ENCODE measurements around the gene ST3GAL5. TPM values are rescaled to one million over a fixed set of nuclear protein-coding genes. Genes with fewer than 3 reads are reported as not detected.

The ST3GAL5 gene
- polyA plus RNA-seq, 1 of the 3 experiments (the other 2 are of a cell fraction): 37.6 TPM

- TF ChIP-seq TEAD4 (IDR thresholded peaks at IDR 0.05; ENCODE audit: borderline replicate concordance, insufficient read depth) (no peak; the same call in 1 of the 2 replicates), ZBTB33 (IDR thresholded peaks at IDR 0.05; ENCODE audit: borderline replicate concordance, low read depth) (no peak), CHD2 (IDR thresholded peaks at IDR 0.05; ENCODE audit: low read length, partially characterized antibody) (no peak), SMC3 (IDR thresholded peaks at IDR 0.05; ENCODE audit: low read depth, low read length) (peak; percentile 27; the same call in 1 of the 2 replicates), FOSL2 (IDR thresholded peaks at IDR 0.05; ENCODE audit: borderline replicate concordance, low read depth) (no peak), MEF2A (IDR thresholded peaks at IDR 0.05; ENCODE audit: borderline replicate concordance, low read depth) (no peak), MAX (IDR thresholded peaks at IDR 0.05; ENCODE audit: low read depth) (peak; percentile 22), EP300 (IDR thresholded peaks at IDR 0.05; ENCODE audit: borderline replicate concordance in 1 of 2, low read depth in 1 of 2, low read length in 1 of 2) (no peak), TCF12 (IDR thresholded peaks at IDR 0.05) (0 out of 2 replicates have a peak, but pooled peaks have one; percentile 24), MXI1 (IDR thresholded peaks at IDR 0.05; ENCODE audit: low read depth, low read length) (no peak), RCOR1 (IDR thresholded peaks at IDR 0.05; ENCODE audit: low read length) (no peak)
Observed at GRCh38 chr2:85888684-85889626, at the start of gene ST3GAL5 (continued).

DNA sequence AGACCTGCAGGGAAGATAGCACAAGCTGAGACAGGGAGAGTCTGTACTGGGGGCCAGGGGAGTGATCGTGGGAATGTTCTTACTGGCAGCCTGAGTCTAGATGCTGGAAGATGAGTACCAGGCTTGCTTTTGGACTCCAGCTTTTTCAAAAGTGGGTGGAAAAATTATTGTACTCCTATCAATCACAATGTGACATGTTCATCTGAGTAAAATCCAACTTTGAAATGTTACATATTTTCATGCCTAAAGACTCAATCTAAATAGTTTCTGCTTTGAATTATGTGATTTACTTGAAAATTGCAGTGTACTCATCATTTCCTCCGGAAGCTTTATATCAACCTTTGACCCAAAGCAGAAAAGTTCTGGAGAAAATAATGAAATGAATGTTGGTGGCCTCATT is 49.7 kb upstream of the ST3GAL5 start:
- Histone ChIP-seq H4K20me1 (ENCODE audit: insufficient read depth) (no peaks in the 10 kb centered on the region), H3K4me2 (no peak overlapping the region), H3K9me3 (no peaks in the 10 kb centered on the region), H2AFZ (ENCODE audit: low read depth) (no peak overlapping the region), H3K9ac (no peak overlapping the region), H3K27me3 (ENCODE audit: insufficient read depth) (no peaks in the 10 kb centered on the region), H3K4me3 (ENCODE audit: low read depth in 2 of 2, low read length in 1 of 2) (no peak overlapping the region), H3K36me3 (replicated peaks in 1 of 2; ENCODE audit: control insufficient read depth in 1 of 2, insufficient read depth in 2 of 2, low read length in 1 of 2) (no peaks in the 10 kb centered on the region), H3K4me1 (ENCODE audit: control insufficient read depth in 1 of 2, insufficient read depth in 2 of 2, low read depth in 1 of 2, low read length in 1 of 2) (peaks cover 0 to 35% of the 10 kb centered on the region in 2 experiments; a peak in 1 of 4 replicates), H3K79me2 (ENCODE audit: insufficient read depth) (no peaks in the 10 kb centered on the region), H3F3A (replicated peaks; ENCODE audit: insufficient read depth) (peaks cover 17% of the 10 kb centered on the region), H3K9me2 (no peaks in the 10 kb centered on the region), H3K27ac (ENCODE audit: low read depth in 2 of 2, low read length in 1 of 2) (peak overlapping the region in 1 of 2 experiments; percentile 64; a peak in 2 of 4 replicates)
- DNase-seq: no peak
- ChIA-PET CTCF (no interaction called here), POLR2A (no interaction called here)
- TF ChIP-seq GABPA (IDR thresholded peaks at IDR 0.05; ENCODE audit: low read depth) (peak; percentile 13; the same call in 1 of the 2 replicates), GATA2 (CRISPR knock-in tag; IDR thresholded peaks at IDR 0.05) (no peak)
- TF ChIP-seq, protein P1, sequence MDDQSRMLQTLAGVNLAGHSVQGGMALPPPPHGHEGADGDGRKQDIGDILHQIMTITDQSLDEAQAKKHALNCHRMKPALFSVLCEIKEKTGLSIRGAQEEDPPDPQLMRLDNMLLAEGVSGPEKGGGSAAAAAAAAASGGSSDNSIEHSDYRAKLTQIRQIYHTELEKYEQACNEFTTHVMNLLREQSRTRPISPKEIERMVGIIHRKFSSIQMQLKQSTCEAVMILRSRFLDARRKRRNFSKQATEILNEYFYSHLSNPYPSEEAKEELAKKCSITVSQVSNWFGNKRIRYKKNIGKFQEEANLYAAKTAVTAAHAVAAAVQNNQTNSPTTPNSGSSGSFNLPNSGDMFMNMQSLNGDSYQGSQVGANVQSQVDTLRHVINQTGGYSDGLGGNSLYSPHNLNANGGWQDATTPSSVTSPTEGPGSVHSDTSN (IDR thresholded peaks at IDR 0.05): peak; percentile 57
- 72% methylated on average over 2 of the region's 2 CpGs for WGBS (ENCODE audit: low lambda C conversion rate)
